BE2C (cell line): ENCODE data around the gene MTMR11.

Source experiments
- DNase-seq: peaks from one replicate; pipeline ENCODE4 v3.0.0-alpha.2; 2020
- H3K27me3 ChIP-seq: fragments of 250-450 bp; sonication (Bioruptor Pico); 2 replicates; pipeline ENCODE4 v1.5.1; 2020; ENCODE audit warnings: mild to moderate bottlenecking
- H3K36me3 ChIP-seq: fragments of 250-450 bp; sonication (Bioruptor Pico); 2 replicates; pipeline ENCODE4 v1.5.1; 2020; ENCODE audit warnings: mild to moderate bottlenecking
- H3K4me1 ChIP-seq: fragments of 250-450 bp; sonication (Bioruptor Pico); 2 replicates; pipeline ENCODE4 v1.5.1; 2020
- H3K4me3 ChIP-seq: 2 replicates; pipeline ENCODE4 v1.5.1; 2011; ENCODE audit warnings: low read depth, low read length
- H3K9me3 ChIP-seq: fragments of 250-450 bp; sonication (Bioruptor Pico); 2 replicates; pipeline ENCODE4 v1.5.1; 2020
- CTCF ChIP-seq: IDR thresholded peaks from 2 replicates; pipeline ENCODE4 v1.5.1; 2012; ENCODE audit warnings: mild to moderate bottlenecking, low read depth, low read length

MTMR11 gene

GRCh38 chr1:149927056-149927562 lies 9.6 kb downstream of the MTMR11 start:
- no peak for TF ChIP-seq CTCF
- Histone ChIP-seq H3K27me3 (no peaks in the 10 kb centered on the region), H3K4me1 (peaks cover 3% of the 10 kb centered on the region; the same call in 1 of the 2 replicates), H3K9me3 (no peaks in the 10 kb centered on the region), H3K4me3 (peak overlapping the region; percentile 99), H3K36me3 (peaks cover 44% of the 10 kb centered on the region)
- DNase-seq: no peak

GRCh38 chr1:149926296-149926695 lies 10.4 kb downstream of the MTMR11 start:
- H3K9me3 ChIP-seq: no peaks in the 10 kb centered on the region
- DNase-seq: no peak
- H3K4me3 ChIP-seq: peak overlapping the region; percentile 99
- H3K27me3 ChIP-seq: no peaks in the 10 kb centered on the region
- no peak for TF ChIP-seq CTCF
- H3K36me3 ChIP-seq: peaks cover 44% of the 10 kb centered on the region
- peaks cover 3% of the 10 kb centered on the region; the same call in 1 of the 2 replicates for H3K4me1 ChIP-seq

- H3K9me3 ChIP-seq: no peaks in the 10 kb centered on the region
- H3K27me3 ChIP-seq: no peaks in the 10 kb centered on the region
- TF ChIP-seq CTCF: no peak
- no peak overlapping the region for H3K4me3 ChIP-seq
- no peak for DNase-seq
- peaks cover 3% of the 10 kb centered on the region; the same call in 1 of the 2 replicates for H3K4me1 ChIP-seq
- H3K36me3 ChIP-seq: peaks cover 44% of the 10 kb centered on the region
Observed at GRCh38 chr1:149925751-149926150, 10.9 kb downstream of the MTMR11 start.

GRCh38 chr1:149925345-149925744 lies 11.3 kb downstream of the MTMR11 start:
- no peak overlapping the region for H3K4me3 ChIP-seq
- TF ChIP-seq CTCF: no peak
- no peaks in the 10 kb centered on the region for H3K9me3 ChIP-seq
- peaks cover 3% of the 10 kb centered on the region; the same call in 1 of the 2 replicates for H3K4me1 ChIP-seq
- peaks cover 44% of the 10 kb centered on the region for H3K36me3 ChIP-seq
- DNase-seq: no peak
- H3K27me3 ChIP-seq: no peaks in the 10 kb centered on the region

GRCh38 chr1:149923626-149924025 lies 13.1 kb downstream of the MTMR11 start:
- H3K36me3 ChIP-seq: peaks cover 44% of the 10 kb centered on the region
- no peak for DNase-seq
- no peak for TF ChIP-seq CTCF
- H3K4me3 ChIP-seq: no peak overlapping the region
- H3K27me3 ChIP-seq: no peaks in the 10 kb centered on the region
- no peaks in the 10 kb centered on the region for H3K9me3 ChIP-seq
- H3K4me1 ChIP-seq: peaks cover 2% of the 10 kb centered on the region; the same call in 1 of the 2 replicates

GRCh38 chr1:149917571-149918144 lies 19.0 kb downstream of the MTMR11 start, which contains the start of gene SV2A:
TSS of gene SV2A (minus strand) at chr1:149917844. CDS start at chr1:149913840, 4,004 bp downstream.
- Histone ChIP-seq H3K9me3 (no peaks in the 10 kb centered on the region), H3K4me3 (peak within 1 kb of the TSS; percentile 98), H3K36me3 (peaks cover 10% of the 10 kb centered on the region), H3K4me1 (peaks cover 8% of the 10 kb centered on the region), H3K27me3 (no peaks in the 10 kb centered on the region)
- DNase-seq: peak; percentile 82
- no peak for TF ChIP-seq CTCF
